GF-D8 (cell line): ENCODE results near the gene ZNF92.
"Not testable (repeated sequence)": the region's sequence is repeated elsewhere in the genome, so short reads cannot be mapped to it uniquely, and the experiment has no call there.

Experiments used
- DNase-seq: peaks from one replicate; lab custom pipeline; 2025; lab: John Stamatoyannopoulos, UW

The ZNF92 gene

DNA sequence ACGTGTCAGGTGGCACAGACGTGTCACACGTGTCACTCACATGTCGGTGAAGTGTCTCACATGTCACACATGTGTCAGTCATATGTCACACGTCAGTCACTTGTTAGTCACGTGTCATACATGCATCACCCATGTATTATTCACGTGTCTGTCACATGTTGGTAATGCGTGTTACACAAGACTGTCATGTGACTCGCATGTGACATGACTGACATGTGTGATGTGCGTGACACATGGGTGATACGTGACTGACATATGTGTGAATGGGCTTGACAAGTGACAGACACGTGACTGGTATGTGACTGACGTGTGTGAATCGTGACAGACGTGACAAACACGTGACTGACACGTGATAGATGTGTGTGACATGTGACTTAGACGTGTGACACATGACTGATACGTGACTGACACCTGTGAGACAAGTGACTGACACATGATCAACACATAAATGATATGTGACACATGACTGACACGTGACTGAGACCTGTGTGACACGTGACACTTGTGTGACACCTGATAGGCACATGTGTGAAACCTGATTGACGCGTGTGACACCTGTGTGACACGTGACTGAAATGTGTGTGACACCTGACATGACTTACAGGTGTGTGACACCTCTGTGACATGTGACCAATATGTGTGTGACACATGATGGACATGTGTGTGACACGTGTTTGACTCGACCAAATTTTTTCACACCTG lies 56.1 kb downstream of the ZNF92 start:
- DNase-seq = no peak

DNA sequence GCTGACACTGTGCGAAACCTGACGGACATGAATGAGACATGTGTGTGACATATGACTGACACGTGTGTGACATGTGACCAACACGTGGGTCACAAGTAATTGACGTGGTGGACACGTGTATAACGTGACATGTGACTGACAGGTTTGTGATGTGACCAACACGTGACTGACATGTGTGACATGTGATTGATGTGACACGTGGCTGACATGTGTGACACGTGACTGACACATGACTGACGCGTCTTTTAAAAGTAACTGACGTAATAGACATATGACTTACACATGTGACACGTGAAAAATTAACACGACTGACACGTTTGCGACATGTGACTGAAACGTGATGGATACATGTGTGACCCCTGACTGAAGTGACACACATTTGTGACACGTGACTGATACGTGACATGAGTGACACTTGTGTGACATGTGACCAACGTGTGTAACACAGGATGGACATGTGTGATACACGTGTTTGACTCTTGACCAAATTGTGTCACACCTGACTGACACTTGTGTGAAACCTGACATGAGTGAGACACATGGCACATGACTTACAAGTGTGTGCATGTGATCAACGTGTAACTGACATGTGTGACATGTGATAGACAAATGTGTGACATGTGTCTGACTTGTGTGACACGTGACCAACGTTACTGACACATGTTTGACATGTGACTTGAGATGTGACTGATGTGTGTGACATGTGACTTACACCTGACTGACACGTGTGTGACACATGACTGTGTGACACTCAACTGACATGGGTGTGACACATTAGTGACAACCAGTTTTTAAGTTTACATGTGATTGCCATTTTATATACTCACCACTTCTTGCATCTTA lies 56.9 kb downstream of the ZNF92 start:
- no peak for DNase-seq

DNA sequence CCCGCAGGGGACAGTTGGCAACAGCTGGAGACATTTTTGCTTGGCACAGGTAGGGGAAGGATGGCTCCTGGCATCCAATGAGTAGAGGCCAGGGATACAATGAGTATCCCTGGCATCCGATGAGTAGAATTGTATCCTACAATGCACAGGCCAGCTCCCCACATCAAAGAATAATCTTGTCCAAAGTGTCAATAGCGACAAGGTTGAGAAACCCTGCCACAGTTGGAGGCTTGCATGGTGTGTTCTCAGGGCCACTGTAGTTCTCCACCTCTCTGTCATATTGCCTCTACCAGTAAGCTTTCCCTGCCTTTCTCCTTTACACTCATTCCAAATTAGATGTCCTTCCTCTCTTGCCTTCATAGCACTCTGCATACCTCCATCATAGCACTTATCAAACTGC lies 60.7 kb downstream of the ZNF92 start:
- DNase-seq = no peak

DNA sequence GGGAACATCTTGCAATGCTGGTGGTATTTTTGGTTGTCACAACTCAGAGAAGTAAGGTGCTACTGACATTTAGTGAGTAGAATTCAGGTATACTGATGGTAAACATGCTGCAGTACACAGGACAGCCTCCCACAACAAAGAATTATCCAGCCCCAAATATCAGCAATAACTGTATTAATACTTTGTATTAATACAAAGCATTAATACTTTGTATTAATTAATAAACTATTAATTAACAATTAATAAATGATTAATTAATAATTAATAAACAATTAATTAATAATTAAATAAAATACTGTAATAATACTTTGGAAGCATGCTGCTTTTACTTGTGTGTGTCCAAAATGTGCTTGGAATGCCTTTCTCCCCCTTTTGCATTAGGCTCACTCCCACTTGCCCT lies 62.5 kb downstream of the ZNF92 start:
- DNase-seq = no peak

DNA sequence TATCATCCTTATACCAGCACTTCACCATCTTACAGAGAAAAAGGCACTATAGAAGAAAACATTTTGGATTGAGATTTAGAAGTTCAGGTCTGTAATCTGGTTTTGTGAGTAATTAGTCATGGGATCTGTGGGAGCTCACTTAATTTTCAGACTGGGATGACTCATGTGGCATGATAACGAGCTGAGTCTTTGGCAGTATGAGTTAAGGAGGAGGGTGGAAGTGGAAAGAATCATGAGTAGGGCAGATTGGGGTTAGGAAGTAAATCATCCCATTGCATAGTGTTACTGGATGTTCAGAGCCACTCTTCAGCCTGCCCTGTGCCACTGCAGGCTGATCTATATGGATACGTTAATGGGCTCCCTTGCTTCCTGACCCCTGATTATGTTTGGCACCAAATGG lies 64.9 kb downstream of the ZNF92 start:
- no peak for DNase-seq

DNA sequence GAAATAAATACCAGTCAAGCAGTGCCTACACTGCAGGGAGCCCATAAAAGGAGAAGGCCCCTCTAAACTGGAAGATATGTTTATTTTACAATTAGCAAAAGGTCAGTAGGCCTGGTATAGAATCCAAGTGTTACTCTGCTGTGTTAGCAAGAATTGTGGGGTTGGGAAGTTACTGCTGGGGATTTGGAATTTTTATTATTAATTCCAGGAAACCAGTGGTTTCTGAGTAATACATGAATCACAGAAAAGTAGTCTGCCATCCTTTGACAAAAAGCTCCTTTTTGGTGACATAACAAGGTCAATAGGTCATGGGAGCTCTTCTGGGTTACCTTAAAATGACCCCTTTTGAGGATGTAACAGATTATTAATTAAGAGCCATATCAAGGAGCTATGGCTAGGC lies 67.4 kb downstream of the ZNF92 start:
- no peak for DNase-seq

DNA sequence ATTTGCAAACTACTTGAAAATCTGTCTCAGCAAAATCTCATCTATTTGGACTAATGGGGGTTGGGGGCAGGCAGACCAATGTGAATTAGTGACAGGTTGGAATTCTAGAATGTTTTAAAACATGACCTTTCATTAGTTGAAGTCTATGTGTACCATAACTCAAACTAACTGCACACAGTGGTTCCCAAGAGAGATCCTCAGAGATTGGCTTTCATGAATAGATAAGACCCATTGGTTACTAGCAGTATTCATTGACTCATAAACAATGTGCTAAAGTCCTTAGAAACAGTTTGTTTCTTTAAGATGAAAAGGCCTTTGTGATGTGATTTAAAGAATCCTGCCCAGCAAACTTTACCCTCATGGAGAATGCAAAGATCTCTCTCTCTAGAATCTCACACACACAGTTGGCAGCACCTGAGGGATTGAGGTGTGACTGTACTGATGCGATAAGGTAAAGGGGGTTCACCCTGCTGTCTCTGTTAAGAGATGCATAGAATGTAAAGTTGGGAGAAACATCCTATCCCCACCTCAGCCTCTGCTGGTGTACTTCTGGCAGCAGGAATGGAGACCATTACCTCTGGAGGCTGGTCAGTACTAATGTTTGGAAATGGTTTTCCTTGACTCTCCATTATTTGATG lies 70.7 kb downstream of the ZNF92 start:
- DNase-seq = no peak

DNA sequence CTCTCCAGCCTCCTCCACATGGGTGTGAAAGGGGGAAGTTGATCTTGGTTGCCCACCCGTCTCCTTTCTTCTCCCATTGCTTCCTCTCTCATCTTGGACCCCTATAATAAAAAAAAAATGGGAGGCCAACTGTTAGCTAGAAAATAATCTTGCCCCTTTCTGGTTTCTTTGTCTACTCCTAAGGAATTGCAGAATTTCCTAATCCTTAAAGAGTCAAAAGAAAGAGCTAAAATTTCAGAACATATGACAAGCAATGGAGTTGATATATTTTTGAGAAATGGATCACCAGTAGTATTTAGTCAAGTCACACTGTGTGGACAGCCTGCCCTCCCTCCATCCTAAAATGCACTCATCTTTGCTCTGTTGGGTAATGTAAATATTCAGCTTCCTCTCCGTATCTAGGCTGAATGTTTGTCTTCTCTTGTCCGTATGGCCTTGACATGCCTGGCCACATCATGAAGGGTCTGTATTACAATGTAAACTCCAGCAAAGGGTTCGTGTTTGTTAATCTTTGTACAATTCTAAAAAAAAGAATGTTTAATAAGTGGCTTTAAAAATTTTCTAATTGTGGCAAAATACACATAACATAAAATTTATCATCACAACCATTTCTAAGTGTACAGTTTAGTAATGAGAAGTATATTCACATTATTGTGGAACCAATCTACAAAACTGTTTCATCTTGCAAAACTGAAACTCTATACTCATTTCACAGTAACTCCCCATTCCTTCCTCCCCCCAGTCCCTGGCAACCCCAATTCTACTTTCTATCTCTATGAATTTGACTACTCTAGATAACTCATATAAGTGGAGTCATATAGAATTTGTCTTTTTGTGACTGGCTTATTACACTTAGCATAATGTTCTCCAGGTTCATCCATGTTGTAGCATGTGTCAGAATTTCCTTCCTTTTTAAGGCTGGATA lies 71.5 kb downstream of the ZNF92 start:
- no peak for DNase-seq

DNA sequence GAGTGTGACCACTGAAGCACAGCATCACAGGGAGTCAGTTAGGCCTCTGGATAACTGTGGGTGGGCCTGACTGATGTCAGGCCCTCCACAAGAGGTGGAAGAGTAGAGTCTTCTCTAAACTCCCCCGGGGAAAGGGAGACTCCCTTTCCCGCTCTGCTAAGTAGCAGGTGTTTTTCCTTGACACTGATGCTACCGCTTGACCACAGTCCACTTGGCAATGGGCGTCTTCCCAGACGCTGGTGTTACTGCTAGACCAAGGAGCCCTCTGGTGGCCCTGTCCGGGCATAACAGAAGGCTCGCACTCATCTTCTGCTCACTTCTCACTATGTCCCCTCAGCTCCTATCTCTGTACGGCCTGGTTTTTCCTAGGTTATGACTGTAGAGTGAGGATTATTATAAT lies 73.4 kb downstream of the ZNF92 start:
- DNase-seq = not testable (repeated sequence)

DNA sequence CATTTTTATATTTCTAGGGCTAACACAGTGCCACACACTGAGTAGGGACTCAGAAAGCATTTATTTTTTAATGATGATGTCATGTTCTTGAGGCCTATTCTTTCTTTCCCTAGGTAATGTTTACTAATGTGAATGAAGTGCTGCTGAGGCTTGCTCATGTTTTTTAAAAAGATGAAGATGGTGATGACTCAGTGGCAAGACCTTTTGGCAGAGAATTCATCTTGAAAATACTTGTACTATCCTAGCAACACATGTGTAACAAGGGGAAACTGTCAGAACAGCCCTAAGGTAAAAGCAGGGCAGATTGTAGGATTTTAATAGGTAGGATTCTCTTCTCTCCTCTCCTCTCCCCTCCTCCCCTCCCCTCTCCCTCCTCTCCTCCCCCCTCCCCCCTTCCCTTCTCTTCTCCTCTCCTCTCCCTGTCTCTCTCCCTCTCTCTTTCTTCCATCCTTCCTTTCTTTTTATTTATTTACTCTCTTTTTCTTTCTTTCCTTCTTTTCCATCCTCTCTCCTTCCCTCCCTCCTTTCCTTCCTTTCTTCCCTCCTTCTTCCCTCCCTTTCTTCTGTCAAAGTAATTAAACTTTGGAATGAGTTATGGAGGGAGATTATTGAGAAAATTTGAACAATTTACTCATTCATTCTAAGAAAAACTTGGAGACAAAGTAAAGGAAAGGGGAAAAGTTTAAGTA lies 75.3 kb downstream of the ZNF92 start:
- DNase-seq = no peak

DNA sequence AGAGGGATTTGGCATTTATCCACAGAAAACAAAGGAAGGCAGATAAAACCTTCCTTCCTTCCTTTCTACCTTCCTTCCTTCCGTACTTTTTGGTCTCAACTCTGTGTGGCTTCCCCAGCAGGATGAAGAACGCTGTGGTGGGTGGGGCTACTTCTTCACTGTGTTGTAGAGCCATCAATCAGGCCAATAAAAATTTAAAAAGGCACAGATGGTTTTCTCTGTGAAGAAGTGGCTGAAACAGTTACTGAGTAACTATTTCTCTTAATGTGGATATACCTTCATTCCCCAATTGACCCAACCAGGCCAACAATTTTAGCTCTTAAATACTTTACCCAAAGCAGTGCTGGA lies 75.8 kb downstream of the ZNF92 start:
- DNase-seq = no peak
